NK-92 treated with Interleukin-12 subunit alpha and Interleukin-12 subunit beta, amount 100 ng/mL, for 24 hours (cell line): Measurements from ENCODE around the gene ST7L.

Experiments
- DNase-seq: peaks from one replicate; lab custom pipeline; 2025; lab: John Stamatoyannopoulos, UW

Gene ST7L

DNA sequence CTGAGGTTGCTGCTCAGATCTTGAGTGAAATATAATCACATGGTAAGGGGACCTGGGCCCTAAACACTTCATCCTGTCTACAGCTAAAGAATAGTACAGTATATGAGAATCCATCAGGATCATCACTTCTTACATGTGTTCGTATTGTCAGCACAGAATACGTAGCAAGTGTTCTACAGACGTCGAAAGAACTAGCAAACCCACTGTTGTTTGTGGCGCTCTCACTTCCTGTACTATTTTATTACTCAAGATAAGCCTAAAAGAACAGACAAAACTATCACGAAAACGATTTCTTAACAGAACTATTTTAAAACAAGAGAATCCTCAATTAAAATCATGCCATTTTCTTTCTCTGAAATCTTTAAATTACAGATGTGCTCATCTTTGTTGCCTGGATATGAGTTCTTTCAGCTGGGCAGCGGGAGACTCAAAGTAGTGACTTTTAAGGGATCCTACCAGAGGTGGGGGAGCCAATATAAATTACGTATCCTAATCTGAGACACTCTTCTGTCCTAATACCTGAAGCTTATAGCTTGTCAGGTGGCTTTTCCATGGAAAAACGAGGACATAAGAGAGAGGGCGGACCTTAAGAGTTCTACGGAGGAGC is 724 bp downstream of the ST7L start:
- no peak for DNase-seq

DNA sequence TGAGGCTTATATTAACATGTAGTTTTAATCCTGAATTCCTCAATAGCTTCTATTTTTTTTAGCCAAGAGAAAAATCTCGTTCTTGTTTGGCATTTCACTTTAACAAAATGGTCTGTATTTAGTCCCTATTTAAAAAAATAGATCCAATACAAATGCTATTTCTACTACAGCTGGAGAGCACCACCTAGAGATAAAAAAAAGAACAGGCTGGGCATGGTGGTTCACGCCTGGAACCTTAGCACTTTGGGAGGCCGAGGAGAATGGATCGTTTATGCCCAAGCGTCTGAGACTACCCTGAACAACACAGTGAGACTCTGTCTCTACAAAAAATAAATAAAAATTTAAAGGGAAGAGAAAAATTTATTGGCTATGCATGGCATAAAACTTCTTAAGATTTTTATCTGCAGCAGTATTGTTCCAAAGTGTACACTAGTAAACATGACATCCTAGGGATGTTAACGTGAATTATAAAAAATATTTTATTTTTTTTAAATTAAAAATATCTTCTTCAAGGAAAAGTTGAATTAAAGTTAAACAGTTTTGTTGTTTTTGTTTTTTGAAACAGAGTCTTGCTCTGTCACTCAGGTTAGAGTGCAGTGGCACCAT is 4.4 kb downstream of the ST7L start:
- DNase-seq, result no peak

DNA sequence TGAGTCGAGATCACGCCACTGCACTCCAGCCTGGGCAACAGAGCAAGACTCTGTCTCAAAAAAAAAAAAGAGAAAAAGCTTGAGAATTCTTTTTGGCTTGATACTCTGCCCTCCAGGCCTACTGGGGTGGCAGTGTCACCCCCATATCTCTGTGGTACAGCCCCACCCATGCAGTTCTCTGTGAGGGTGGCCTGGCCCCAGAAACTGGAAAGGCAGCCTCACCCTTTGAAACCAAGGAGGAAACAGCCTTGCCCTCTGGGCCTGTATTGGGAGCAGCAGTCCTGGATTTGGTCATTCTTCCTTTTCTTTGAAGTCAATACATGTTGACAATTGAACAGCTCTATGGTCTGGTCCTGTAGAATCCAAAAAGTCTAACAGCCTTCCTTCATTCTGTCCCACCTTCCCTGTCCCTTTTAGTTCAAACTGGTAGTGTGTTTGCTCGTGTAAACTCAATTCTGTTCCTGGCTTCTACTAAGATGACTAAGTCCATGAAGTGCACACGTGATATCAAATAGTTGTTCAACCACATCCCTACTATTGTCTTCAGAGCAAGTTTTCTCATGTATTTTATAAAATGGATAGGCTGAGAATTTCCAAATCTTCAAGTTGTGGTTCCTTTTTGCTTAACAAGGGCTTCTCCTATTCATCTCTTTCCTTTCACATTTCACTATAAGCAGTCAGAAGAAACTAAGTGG is 13.2 kb downstream of the ST7L start:
- no peak for DNase-seq

DNA sequence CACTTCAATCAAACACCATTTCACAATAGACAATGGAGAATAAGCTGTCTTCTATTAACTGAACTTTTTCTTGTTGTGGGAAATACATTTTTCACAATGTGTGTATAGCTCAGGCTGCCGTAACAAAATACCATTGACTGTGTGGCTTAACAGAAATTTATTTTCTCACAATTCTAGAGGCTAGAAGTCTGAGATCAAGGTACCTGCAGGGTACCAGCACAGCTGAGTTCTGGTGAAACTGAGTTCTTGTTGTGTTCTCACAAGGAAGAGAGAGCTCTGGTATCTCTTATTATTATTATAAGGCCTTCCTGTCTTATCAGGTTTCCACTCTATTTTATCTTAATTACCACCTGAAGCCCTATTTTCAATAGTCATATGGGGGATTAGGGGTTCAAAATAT is 15.4 kb downstream of the ST7L start:
- DNase-seq, result no peak

DNA sequence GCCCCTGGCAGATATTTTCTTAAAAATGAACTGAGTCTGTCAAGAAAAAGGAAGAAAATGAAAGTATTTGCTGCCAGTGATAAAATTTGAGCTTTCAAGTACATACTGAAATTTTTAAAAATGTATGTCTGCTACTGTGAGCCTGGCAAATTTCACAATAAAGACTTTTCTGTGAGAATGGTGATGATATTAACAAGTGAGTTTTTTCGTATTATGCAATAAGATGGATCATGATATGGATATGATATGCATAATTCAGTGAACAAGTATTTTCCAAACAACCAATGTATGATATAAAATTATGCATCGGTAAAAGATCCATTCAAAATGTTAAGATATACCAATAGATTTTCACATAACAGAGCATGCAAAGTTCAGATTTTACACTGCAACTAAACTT is 15.9 kb downstream of the ST7L start:
- DNase-seq, result no peak

DNA sequence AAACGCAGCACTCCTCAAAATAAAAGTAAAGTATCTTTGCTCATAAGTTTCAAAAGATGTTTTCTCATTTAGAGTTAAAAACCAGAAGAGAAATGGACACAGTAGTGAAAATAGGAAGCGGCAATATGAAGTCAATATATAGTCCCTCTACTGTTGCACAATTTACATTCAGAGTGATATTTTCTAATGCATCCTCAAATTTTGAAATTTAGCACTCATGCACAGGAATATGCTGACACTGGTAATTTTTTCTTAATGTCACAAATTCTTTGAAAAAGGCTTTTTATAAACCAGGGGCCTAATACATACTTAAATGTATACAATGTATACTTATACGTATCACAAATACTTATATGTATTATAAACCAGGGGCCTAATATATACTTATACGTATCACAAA is 19.5 kb downstream of the ST7L start:
- no peak for DNase-seq

DNA sequence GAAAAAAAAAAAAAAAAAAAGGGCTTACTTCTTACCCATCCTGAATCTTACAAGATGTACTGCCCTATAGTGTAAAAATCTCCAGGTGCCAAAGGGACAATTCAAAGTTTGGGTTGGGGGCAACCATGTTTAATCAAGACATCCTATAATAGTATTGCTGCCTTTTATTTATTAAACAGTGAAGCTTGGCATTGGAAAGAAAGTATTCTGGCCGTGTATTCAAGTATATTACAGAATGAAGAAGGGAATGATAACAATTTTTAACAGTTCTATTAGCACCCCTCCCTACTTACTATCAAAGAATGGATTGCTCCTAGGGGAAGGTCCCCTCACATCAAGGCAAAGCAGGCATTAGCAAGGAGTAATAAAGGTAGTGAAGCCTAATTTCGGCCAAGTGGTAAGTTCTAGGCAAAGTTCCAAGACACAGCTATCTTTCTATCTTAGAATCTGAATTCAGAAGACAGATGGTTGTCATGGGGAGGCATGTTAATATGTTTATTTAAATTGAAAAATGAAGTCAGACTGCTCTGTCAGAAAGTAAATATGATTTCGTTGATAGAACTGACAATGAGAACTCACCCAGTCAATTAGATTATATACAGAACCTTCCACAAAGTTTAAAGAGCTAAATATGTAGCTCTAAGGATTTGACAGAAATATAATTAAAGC is 24.6 kb downstream of the ST7L start:
- DNase-seq, result no peak

DNA sequence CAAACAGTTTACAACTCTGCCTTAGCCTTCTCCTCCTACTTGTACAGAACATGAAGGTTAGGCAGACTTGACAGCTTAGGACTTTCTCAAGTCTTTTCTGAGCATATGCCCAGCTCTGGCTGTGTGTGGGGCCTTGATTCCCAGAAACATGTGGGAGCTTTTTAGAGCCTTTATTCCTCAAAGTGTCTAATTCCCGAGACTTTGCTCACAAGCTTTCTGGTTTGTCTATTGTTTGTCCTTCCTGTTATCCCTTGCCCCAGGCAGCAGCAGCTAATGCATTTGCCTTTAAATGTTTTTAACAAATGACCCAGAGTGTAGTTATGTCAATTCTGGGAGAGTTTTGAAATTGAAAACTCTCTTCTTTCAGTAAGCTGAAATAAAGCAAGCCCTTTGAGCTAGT is 29.2 kb downstream of the ST7L start:
- no peak for DNase-seq

DNA sequence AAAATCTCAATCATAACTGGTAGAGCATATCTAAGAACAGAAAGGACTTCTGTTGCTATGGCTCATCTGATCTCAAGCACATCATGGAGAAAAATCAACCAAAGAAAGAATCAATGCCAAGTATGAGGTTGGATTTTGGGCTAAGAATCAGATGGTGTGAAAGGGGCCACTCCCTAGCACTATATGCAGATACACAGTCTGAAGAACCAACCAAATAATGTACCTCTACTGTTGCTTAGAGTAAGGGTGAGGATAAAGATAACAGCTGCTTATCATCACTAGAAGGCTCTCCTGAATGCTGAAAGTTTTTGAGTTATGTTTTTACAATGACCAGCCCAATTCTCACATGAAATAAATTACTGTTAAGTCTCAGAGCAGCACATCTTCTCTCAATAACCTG is 35.6 kb downstream of the ST7L start:
- no peak for DNase-seq

DNA sequence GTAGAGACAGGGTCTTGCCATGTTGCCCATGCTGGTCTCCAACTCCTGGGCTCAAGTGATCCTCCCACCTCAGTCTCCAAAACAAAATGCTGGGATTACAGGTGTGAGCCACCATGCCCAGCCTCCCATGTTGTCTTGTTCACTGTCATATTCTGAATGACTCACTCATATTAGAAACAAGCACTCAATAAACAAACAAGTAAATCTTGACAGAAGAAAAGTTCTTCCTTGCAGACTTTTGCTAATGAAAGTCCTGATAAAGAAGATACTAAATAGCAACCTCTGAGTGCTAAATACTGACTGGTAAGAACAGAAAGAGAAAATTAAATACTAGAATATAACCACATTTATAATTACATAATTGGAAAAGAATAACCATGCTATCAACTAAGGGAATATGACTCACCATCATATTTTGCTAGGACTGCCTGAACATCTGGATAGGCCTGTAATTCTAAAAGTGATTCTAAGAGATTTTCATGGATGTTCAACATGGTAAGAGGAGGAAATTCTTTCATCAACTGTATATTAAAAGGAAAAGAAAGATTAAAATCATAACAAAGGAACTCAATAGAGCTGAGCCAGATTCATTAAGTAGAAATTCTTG is 37.3 kb downstream of the ST7L start:
- DNase-seq, result no peak

DNA sequence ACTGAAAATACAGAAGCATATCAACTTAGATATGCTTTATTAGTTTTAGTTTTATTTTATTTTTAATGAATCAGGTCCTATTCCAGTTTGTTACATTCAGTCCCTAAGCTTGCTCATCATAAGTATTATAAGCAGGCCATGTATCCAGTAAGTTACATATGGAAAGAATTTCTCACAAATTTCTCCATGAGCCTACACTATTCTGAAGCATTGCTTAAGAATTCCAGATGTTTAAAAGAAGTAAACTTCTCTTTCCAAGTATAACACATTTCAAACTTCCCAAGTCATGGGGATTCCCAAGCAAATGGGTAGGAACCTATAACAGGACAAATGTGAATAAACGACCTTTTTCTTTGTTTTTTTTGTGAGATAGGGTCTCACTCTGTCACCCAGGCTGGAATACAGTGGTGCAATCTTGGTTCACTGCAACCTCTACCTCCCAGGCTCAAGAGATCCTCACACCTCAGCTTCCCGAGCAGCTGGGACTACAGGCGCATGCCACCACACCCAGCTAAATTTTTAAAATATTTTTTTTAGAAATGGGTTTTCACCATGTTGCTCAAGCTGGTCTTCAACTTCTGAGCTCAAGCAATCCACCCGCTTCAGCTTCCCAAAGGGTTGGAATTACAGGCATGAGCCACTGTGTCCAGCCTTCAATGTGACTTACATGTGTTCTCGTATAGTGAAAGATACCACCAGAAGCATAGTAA is 39.0 kb downstream of the ST7L start:
- DNase-seq, result no peak

DNA sequence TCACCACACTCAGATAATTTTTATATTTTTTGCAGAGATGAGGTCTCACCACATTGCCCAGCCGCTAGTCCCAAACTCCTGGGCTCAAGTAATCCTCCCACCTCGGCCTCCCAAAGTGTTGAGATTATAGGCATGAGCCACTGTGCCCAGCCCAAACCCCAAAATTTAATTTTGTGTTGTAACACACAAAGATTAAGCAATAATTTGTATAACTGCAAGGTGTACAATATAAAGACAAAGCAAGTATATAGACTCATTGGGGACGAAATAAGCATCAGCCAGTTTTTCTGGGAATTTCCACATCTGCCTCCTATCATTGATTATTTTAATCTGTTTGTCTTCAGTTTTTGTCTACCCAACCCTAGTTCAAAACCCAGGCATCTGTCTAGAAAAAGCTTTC is 42.7 kb downstream of the ST7L start:
- DNase-seq, result no peak

DNA sequence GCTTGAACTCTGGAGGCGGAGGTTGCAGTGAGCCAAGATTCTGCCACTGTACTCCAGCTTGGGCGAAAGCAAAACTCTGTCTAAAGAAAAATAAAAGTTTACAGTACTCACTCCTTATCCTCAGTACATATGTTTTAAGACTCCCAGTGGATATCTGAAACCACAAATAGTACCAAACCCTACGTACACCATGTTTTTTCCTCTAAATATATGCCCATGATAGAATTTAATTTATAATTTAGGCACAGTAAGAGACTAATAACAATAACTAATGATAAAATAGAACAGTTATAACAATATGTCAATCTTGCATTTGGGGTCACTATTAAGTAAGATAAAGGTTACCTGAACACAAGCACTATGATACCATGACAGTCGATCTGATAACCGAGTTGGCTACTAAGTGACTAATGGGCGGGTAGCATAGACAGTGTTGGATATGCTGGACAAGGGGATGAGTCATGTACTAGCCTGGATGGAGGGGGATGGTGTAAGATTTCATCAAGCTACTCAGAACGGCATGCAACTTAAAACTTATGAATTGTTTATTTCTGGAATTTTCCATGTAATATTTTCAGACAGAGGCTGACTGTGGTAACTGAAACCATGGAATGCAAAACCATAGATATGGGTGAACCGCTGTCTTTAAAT is 43.7 kb downstream of the ST7L start:
- no peak for DNase-seq

DNA sequence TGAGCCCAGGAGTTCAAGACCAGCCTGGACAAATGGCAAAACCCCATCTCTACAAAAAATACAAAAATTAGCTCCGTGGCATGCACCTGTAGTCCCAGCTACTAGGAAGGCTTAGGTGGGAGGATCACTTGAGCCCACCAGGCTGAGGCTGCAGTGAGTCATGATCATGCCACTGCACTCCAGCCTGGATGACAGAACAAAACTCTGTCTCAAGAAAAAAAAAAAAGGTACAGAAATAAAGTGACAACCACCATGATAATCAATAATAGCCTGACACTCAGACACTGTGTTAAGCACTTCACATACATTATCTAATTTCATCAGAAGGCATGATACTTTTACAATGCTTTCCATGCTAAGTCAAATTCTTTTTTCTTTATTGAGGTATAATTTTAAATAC is 53.1 kb downstream of the ST7L start:
- no peak for DNase-seq

DNA sequence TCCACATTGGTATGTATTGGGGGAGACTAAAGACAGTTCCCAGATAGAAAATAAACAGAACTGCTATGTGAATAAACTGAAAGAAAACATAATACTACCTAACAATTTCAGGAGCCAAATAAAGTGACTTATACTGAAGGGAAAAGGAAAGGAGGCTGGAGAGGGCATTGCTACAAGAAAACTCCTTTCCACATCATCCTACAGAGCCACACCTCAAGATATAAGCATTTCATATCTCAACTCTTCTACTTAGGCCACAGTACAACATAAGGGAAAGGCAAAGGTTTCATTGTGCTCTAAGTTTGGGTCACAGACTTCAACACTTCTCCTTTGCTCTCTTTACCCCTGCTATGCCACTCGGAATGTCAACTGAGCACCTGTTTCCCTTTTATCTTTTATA is 54.9 kb downstream of the ST7L start:
- no peak for DNase-seq

DNA sequence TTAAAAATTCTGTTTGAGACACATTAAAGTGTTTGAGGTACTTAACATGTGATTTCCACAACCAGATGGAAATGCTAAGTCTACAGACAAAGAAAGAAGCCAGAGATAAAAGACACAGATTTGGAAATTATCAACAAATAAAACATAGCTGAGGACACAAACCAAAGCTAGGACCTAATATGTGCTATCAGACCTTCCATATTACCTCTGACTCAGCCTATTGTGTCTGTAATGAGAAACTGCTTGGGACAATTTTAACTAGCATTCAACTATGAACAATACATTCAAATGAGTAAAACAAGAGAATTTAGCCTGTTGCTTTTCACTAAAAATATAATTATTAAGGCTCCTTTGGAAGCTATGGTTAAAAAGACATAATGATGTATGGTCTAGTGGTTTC is 55.6 kb downstream of the ST7L start:
- DNase-seq, result no peak

DNA sequence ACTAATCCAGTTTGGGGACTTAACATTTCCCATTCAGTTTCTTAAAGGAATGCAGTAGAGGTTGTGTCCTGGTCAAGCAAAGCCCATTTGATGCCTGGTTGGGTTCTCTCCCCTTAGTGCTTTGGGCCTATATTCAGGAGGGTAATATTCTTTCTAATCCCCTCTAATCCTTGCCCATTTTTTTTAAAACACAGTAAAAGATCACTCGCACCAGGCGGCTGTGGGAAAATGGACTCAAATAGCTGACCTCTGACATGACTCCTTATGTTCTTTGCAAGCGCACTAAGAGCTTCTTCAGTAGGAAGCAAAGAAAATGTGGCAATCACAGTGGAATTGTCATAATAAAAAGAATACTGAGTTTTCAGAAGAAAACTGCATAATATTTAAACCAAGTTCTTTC is 60.3 kb downstream of the ST7L start:
- no peak for DNase-seq

DNA sequence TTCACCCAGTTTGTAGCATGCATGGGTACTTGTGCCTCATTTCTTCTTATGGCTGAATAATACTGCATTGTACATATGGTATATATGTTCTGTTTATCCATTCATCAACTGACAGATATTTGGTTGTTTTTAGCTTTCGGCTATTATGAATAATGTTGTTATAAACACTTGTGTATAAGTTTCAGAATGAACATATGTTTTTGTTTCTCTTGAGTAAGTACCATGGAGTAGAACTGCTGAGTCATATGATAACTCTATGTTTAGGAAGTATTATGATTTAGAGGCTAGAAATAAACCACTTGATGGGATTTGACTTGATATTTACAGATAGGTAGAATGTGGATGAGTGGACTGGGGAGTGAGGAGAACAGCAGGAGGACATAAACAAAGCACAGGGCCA is 61.6 kb downstream of the ST7L start:
- DNase-seq, result no peak

DNA sequence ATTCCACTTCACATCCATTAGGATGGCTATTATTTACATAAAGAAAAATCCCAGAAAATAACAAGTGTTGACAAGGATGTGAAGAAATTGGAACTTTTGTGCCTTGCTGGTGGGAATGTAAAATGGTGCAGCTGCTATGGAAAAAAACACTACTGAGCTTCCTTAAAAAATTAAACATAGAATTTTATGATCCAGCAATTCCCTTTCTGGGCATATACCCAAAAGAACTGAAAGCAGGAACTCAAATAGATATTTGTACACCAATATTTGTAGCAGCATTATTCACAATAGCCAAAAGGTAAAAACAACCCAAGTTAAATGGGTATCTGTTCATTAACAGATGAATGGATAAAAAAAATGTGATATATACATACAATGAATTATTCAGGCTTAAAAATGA is 64.5 kb downstream of the ST7L start:
- no peak for DNase-seq

DNA sequence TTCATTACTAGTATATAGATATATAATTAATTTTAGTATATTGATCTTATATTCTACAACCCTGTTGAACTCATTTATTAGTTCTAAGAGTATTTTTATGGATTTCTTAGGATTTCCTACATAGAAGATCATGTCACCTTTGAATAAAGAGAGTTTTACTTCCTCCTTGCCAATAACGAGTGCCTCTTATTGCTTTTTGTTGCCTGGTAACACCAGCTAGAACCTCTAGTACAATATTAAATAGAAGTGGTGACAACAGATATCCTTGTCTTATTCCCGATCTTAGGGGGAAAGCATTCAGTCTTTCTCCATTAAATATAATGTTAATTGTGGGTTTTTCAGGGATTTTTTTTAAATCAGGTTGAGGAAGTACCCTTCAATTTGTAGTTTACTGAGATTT is 69.4 kb downstream of the ST7L start:
- DNase-seq, result no peak

DNA sequence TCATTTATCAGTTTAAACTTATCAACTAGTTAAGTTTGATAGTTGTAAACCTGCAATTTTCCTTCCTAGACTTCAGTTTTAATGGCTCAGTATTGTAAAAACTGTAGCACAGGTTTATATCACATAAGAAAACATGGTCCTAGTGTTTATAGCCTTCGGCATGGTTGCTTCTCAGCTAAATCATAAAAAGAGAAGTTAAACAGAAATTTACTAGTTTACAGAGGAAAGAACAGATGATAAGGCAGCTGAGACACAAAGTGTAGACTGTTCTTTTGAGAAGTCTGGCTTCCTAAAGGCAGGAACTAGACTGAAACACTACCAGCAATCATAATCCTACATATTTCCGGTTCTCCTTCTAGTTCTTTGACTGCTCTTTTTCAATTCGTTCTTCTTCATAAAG is 70.4 kb downstream of the ST7L start:
- no peak for DNase-seq

DNA sequence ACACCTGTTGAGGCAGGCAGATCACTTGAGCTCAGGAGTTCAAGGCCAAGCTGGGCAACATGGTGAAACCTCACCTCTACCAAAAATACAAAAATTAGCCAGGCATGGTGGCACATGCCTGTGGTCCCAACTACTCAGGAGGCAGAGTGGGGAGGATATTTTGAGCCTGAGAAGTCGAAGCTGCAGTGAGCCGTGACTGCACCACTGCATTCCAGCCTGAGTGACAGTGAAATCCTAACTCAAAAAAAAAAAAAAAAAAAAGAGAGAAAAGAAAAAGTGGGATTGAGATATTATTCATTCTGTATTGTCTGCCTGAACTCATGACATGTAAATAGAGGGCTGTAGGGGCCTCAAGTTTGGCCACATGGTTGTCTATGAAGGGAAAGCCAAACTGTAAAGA is 72.9 kb downstream of the ST7L start:
- DNase-seq, result no peak
